ENCODE results near the gene PPIH.
"Not testable (repeated sequence)": the region's sequence is repeated elsewhere in the genome, so short reads cannot be mapped to it uniquely, and the experiment has no call there.

Gene PPIH

GRCh38 chr1:42682739-42683531 is 24.7 kb downstream of the PPIH start:
- peak; percentile 51 for DNase-seq

DNA sequence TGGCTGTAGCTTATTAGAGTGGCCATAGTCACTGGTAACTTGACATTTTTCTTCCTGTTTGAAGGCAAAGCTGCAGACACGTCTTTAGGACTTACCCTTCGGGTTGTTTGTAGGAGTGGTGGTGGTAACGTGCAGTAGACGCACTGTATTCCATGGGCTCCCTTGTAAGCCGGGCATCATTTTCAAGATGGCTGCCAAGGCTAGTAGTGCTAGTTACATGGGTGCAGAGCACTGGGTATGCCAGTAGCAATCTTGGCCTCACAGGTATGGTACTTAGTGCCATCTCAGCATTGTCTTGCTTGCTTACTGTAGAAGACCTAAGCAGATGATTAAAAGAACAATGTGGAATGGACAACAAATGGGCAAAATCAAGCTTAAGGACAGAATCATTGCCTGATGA is 25.9 kb downstream of the PPIH start:
- no peak for DNase-seq

DNA sequence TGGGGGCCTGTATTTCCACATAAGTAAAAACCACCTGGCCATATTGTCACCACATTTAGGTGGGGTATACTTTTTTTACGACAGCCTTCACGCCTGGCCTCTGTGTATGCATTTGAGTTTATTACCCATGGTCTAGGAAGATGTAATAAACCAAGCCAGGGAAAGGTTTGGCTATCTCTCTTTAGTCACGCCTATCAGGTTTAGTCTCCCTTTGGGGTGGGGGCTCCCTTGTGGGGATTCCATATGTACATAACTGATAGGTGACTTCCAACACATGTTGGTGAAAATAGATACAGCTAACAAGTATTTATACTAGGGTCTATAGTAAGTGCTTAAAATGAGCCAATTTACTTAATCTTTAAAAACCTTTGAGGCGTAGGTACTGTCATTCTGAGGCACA is 28.2 kb downstream of the PPIH start:
- no peak for DNase-seq

GRCh38 chr1:42689912-42690311 is 31.7 kb downstream of the PPIH start:
- no peak for DNase-seq

DNA sequence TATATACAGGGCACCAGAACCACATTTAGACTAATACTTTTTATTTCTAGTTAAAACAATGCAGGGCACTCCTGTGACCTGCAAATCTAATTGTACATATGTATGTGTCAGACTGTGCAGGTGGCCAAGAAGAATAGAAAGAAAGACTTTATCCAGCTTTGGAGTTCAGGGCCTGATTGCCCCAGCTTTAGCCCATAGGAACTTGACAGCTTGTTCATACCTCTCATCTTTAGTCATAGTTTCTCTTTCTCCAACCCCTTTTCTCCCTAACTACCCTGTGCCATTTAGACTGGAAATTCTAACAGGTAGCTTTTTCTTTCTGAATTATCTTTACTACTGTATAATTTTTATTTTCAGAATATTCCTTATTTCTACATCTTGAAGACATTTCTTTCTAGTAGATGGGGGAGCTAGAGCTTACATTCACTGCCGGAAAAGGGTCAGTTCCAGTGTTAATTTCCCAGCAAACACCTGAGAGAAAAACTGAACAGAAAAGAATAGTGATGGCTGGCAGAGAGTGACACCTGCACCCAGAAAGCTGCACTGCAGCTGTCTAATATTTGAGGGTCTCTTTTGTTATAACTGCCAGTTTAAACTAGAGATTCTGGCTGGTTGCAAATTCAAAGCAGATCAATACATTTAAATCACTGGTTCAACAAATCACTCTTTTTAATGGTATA is 32.4 kb downstream of the PPIH start:
- DNase-seq = peak; percentile 4

- no peak for DNase-seq
Measured at GRCh38 chr1:42691157-42691498, 32.9 kb downstream of the PPIH start.

- no peak for DNase-seq
Measured at GRCh38 chr1:42692461-42692860, 34.2 kb downstream of the PPIH start.

GRCh38 chr1:42692911-42693310 is 34.7 kb downstream of the PPIH start:
- DNase-seq = no peak

DNA sequence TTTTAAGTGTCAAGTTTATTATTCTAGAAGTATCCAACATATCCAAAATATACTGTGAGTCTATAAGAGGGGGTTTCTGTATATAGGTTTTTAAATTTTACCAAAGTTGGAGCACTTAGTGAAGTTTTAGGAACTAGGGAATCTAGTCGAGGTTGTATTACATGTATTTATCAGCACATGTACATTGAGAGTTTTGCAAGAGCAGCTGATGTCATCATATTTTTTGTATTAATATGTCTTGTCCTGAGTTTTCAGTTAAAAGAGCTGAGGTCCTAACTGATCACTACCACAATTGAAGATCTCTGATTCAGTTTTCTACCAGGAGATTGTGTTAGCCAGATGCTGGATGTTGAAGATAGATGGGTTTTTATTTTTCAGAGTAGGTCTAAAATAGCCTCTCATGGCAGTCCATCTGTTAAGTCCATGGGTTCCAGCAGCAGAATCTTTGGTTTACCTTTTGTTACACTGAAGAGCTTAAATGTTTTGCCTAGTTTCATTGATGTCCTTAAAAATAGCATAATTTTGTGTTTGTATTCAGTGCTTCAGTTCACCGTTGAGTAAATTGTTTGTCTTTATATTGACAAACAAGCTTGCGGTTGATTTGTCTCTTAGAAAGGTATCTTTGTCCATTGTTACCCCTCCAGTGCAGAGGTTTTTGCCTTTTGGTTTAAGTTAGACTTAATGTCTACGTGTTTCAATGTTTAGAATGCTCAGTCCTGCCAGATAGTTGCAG is 40.0 kb downstream of the PPIH start:
- DNase-seq = no peak

DNA sequence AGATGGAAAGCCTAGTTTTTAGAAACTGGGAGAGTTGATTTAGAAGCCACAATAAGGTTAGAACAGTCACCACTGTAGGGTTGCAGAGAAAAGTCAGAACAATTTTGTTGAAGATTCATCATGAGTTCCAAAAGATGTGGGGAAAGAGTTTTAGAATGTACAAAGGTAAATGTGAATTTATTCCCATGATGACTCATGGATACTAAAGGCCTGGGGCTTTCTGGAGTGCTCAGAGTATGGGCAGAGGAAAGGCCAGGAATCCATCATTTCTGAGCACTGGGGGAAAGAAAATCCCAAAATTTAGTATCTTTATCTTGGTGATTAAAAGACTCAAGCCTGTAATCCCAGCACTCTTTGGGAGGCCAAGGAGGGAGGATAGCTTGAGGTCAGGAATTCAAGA is 41.8 kb downstream of the PPIH start:
- DNase-seq = no peak

GRCh38 chr1:42703888-42704464 is 45.8 kb downstream of the PPIH start:
- DNase-seq = no peak

DNA sequence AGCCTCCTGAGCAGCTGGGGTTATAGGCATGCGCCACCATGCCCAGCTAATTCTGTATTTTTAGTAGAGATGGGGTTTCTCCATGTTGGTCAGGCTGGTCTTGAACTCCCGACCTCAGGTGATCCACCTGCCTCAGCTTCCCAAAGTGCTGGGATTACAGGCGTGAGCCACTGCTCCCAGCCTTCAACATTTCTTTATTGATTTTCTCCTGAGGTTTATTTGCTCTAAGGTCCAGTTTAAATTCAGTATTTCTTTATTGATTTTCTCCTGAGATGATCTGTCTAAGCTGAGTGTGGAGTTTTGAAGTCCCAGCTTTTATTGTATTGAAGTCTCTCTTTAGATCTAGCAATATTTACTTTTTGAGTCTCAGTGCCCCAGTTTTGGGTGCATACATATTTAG is 54.6 kb downstream of the PPIH start:
- not testable (repeated sequence) for DNase-seq

GRCh38 chr1:42713293-42713692 is 55.1 kb downstream of the PPIH start:
- DNase-seq = no peak

DNA sequence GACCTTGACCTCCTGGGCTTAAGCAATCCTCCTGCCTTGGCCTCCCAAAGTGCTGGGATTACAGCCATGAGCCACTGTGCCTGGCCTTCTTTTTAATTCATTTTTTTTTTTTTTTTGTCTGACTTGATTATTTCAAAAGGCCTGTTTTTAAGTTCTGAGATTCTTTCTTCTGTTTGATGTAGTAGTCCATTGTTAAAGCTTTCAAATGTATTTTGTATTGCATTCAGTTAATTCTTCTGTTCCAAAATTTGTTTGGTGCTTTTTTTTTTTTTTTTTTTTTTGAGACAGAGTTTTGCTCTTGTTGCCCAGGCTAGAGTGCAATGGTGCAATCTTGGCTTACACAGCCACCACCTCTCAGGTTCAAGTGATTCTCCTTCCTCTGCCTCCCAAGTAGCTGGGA is 56.2 kb downstream of the PPIH start:
- not testable (repeated sequence) for DNase-seq

DNA sequence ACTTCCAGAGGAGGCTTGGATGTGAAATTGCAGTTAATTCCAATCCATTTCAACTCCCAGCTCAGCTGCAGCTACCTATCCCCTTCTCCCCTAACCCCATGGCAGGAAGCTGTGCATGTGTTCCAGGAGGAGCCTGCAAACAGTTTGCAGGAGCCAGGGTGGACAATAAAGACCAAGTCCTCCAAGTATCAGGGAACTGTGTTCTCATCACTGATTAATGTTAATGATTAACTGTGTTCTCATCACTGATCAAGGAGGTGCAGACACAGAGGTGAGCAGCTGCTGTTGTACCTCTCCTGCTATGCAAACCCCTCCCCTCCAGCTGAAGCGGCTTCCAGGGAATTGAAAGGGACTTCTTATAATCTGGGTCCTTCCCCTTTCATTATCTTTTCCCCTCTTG is 62.6 kb downstream of the PPIH start:
- DNase-seq = no peak

DNA sequence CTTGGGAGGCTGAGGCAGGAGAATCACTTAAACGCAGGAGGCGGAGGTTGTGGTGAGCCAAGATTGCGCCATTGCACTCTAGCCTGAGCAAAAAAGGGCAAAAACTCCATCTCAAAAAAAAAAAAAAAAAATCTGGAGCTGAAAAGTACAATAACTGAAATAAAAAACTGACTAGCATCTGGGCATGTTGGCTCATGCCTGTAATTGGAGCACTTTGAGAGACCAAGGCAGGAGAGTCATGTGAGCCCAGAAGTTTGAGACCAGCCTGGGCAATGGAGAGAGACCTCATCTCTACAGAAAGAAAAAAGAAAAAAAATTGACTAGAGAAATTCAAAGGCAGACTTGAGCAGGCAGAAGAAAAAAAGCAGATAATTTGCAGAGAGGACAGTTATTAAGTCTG is 63.7 kb downstream of the PPIH start:
- no peak for DNase-seq

GRCh38 chr1:42722403-42722802 is 64.2 kb downstream of the PPIH start:
- DNase-seq = not testable (repeated sequence)

- no peak for DNase-seq
Measured at GRCh38 chr1:42723511-42723910, 65.3 kb downstream of the PPIH start.

DNA sequence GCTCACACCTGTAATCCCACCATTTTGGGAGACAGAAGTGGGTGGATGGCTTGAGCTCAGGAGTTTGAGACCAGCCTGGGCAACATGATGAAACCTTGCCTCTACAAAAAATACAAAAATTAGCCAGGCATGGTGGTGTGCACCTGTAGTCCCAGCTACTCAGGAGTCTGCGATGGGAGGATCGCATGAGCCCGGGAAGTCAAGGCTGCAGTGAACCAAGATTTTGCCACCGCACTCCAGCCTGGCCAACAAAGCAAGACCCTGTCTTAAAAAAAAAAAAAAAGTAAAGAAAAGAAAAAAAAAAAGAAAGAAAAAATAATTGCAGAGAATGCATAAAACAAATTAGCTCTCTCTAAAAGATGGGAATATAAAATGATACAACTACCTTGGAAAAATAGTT is 67.6 kb downstream of the PPIH start:
- not testable (repeated sequence) for DNase-seq
